ENCODE data around the gene GOLGA7B. TPM values are rescaled to one million over a fixed set of nuclear protein-coding genes. Genes with fewer than 3 reads are reported as not detected.

Gene GOLGA7B
- total RNA-seq, 4 donors from 2014 or later, result 0.30 to 3.3 (median 1.7) TPM

DNA sequence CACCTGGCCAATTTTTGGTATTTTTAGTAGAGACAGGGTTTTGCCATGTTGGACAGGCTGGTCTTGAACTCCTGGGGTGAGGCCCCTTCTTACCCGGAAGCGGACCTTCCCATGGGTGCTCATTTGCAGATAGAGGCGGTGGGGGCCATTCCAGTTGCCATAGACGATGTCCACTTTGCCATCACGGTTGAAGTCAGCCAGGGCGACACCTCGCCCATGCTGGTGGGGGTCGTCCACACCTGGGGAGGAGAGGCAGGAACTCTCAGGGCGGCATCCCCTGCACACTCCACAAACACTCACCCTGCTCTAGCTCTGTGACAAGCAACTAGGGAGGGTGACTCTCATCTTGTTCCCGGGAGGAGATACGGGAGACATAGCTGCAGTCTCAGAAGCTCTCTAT is 54.9 kb downstream of the GOLGA7B start:
- whole genome bisulfite sequencing, 2 donors, result 91 to 95% methylated on average over 2 to 8 of the region's 11 CpGs
- intact Hi-C loops (cut with DNase I), result no loop called here

DNA sequence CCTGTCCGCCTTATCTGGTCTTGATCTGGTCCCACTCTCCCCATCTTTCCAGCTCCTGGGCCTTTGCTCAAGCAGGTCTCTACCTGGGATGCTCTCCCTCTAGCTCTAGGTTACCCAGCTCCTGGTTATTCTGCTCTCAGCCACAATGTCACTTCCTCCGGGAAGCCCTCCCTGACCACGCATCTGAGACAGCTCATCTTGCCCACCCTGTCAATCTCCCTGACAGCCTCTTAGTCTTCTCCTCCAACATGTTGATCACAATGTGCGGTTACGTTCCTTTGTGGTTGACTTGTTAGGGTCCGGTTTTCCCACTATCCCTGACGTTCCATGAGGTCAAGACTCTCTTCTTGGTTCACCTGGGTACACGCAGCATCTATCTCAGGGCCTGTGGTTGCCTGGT is 55.6 kb downstream of the GOLGA7B start:
- peaks cover 0 to 32% (median 0%) of the 10 kb centered on the region in 4 donors for H3K27me3 ChIP-seq
- WGBS, 2 donors, result 77 to 90% methylated on average over 8 of the region's 8 CpGs
- TF ChIP-seq, protein P1, sequence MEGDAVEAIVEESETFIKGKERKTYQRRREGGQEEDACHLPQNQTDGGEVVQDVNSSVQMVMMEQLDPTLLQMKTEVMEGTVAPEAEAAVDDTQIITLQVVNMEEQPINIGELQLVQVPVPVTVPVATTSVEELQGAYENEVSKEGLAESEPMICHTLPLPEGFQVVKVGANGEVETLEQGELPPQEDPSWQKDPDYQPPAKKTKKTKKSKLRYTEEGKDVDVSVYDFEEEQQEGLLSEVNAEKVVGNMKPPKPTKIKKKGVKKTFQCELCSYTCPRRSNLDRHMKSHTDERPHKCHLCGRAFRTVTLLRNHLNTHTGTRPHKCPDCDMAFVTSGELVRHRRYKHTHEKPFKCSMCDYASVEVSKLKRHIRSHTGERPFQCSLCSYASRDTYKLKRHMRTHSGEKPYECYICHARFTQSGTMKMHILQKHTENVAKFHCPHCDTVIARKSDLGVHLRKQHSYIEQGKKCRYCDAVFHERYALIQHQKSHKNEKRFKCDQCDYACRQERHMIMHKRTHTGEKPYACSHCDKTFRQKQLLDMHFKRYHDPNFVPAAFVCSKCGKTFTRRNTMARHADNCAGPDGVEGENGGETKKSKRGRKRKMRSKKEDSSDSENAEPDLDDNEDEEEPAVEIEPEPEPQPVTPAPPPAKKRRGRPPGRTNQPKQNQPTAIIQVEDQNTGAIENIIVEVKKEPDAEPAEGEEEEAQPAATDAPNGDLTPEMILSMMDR (IDR thresholded peaks at IDR 0.05), result no peak
- no peak for TF ChIP-seq POLR2A (IDR thresholded peaks at IDR 0.05)
- no peaks in the 10 kb centered on the region for H3K36me3 ChIP-seq
- no peak overlapping the region for H3K27ac ChIP-seq
- no peaks in the 10 kb centered on the region for H3K4me1 ChIP-seq
- no peak overlapping the region for H3K4me3 ChIP-seq
- no peaks in the 10 kb centered on the region for H3K9me3 ChIP-seq
- intact Hi-C loops (cut with DNase I), result no loop called here
- DNase-seq, result no peak

More for the DNA sequence above, 54.9 kb downstream of the GOLGA7B start:
- H3K36me3 ChIP-seq, result no peaks in the 10 kb centered on the region
- no peak for DNase-seq
- TF ChIP-seq POLR2A (IDR thresholded peaks at IDR 0.05), result no peak
- TF ChIP-seq, protein P1 (IDR thresholded peaks at IDR 0.05), result no peak
- no peaks in the 10 kb centered on the region for H3K4me1 ChIP-seq
- no peak overlapping the region for H3K4me3 ChIP-seq
- H3K27me3 ChIP-seq, result peaks cover 0 to 34% (median 0%) of the 10 kb centered on the region in 4 donors
- H3K27ac ChIP-seq, result no peak overlapping the region
- H3K9me3 ChIP-seq, result no peaks in the 10 kb centered on the region

DNA sequence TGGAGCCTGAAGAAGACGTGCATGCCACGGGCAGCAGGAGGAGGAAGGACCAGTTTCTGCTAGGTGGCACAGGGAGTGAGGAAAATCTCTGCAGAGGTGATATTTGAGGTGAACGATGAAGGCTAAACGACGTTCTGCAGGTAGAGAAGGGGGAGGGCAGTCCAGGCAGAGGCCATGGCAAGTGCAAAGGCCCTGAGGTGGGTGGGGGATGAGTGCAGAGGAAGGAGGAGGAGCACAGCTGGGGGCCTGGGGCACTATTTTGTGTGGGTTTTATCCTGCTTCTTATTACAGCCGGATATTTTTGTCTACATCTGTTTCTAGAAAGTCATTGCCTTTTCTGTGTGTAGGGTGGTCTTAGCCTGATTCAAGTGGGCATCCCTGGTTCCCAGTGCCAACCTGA is 57.6 kb downstream of the GOLGA7B start:
- Histone ChIP-seq H3K4me3 (no peak overlapping the region), H3K36me3 (no peaks in the 10 kb centered on the region), H3K4me1 (no peaks in the 10 kb centered on the region), H3K9me3 (no peaks in the 10 kb centered on the region), H3K27me3 (peaks cover 0 to 29% (median 0%) of the 10 kb centered on the region in 4 donors), H3K27ac (no peak overlapping the region)
- TF ChIP-seq POLR2A (IDR thresholded peaks at IDR 0.05), result no peak
- TF ChIP-seq, protein P1 (IDR thresholded peaks at IDR 0.05), result no peak
- intact Hi-C loops (cut with DNase I), result no loop called here
- no peak for DNase-seq
- 76 to 80% methylated on average over 5 of the region's 6 CpGs for WGBS, 2 donors

DNA sequence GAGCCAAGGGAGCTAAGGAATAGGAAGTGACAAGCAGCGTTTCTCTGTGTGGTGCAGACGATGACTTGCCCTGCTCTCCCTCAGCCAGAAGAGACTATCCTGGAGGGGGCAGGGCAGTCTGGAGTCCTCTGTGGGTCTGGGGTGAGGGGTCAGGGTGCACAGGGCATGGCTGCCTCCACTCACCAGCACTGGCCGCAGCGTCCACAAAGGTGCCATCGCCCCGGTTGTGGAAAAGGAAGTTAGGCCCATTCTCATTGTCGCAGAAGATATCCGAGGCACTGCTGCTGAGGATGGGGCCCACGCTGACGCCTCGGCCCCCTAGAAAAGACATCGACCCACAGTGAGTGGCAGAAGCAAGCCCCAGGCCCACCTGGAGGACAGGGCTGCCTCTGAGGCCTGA is 58.2 kb downstream of the GOLGA7B start:
- no peaks in the 10 kb centered on the region for H3K36me3 ChIP-seq
- no CpG with 5 or more reads among the region's 12 CpGs for WGBS, 2 donors
- no peak overlapping the region for H3K4me3 ChIP-seq
- no peak overlapping the region for H3K27ac ChIP-seq
- H3K9me3 ChIP-seq, result no peaks in the 10 kb centered on the region
- TF ChIP-seq POLR2A (IDR thresholded peaks at IDR 0.05), result no peak
- TF ChIP-seq, protein P1 (IDR thresholded peaks at IDR 0.05), result no peak
- intact Hi-C loops (cut with DNase I), result no loop called here
- peaks cover 0 to 29% (median 0%) of the 10 kb centered on the region in 4 donors for H3K27me3 ChIP-seq
- no peak for DNase-seq
- H3K4me1 ChIP-seq, result no peaks in the 10 kb centered on the region

DNA sequence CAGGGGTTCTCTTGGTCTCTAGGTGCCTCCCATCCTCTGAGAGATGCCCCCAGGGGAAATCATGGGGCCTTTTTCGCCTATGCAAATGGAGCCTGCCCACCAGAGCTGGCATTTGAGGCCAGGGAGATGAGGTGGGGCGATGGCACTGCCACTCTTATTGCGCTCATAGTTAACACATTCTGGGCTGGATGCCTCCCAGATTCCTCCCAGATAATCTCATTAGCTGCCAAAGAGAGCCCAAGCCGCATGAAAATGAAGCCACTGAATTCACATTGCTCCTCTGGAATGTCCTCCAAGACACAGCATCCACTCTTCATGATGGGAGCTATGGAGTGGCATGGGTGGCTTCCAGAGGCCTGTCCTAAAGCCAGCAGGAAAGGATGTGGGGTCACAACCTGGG is 61.0 kb downstream of the GOLGA7B start:
- Histone ChIP-seq H3K4me3 (no peak overlapping the region), H3K27ac (no peak overlapping the region), H3K9me3 (no peaks in the 10 kb centered on the region), H3K27me3 (peaks cover 0 to 32% (median 0%) of the 10 kb centered on the region in 4 donors), H3K4me1 (peaks cover 12 to 13% (median 13%) of the 10 kb centered on the region in 3 donors), H3K36me3 (no peaks in the 10 kb centered on the region)
- DNase-seq, result no peak
- intact Hi-C loops (cut with DNase I), result loop anchor here (5.0 kb wide), 1 partner anchor 132 kb away; no protein-coding TSS in a partner anchor
- TF ChIP-seq, protein P1 (IDR thresholded peaks at IDR 0.05), result no peak
- TF ChIP-seq POLR2A (IDR thresholded peaks at IDR 0.05), result no peak
- 80% methylated on average over 1 of the region's 4 CpGs; no CpG with 5 or more reads in 1 of the 2 donors for WGBS, 2 donors
